A549 treated with CpdA at 1 μM for 4 hours (cell line): ENCODE measurements around the gene ZNF480. TPM values are rescaled to one million over a fixed set of nuclear protein-coding genes. Genes with fewer than 3 reads are reported as not detected.

Source experiments
- total RNA-seq: library from RNA; stranded (reverse); fragments of 200-300 nt; extraction: Qiagen RNA extraction; gene quantifications from 5 replicates; pipeline ENCODE4 v1.2.3, GENCODE V29; 2022; ENCODE audit warnings: low read depth

ZNF480 gene
- total RNA-seq, result 7.5 to 20.9 TPM (median 18.0 TPM) in 5 replicates

DNA sequence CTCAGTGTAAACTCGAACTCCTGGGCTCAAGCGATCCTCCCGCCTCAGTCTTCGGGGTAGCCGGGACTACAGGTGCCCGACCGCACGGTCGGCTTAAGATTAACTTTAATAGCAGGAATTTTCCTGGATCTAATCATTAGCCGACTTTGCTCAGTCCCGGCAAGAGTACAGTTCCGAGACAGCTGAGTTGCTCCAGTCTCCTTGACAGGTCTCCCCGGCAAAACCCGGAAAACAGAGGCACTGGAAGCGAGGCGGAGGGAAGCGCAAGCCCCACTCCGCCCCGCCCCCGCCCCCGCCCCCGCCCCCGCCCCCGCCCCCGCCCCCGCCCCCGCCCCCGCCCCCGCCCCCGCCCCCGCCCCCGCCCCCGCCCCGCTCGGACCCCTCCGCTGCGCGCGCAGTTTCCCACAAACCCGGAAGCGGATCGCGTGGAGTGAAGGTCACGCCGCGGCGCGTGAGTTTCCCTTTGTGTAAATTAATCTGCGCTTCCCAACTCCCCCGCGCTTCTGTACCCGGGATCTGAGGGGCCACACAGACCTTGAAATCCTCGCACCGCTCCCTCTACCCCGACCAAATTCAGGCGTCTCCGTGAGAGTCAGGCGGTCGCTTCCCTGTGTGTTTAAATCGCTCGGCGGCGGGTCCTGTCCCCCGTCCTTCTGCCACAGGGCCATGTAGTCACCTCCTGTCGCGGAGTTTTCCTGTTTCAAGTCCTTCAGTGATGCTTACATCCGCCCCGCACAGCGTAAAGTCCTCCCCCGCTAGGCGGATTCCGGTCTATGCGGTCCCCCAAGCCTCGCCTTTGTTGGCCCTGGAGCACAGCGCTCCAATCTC is at the start of gene ZNF480:
Gene ZNF480 (plus strand): TSS at position 397 of the 828 bp plus-strand sequence. CDS start 3,244 bp downstream, outside the sequence.

GRCh38 chr19:52269338-52270261 is 27.4 kb upstream of the ZNF480 start, which contains the start of gene ZNF766:
Gene ZNF766 (plus strand): TSS chr19:52269587. CDS start chr19:52269614, 27 bp downstream.

DNA sequence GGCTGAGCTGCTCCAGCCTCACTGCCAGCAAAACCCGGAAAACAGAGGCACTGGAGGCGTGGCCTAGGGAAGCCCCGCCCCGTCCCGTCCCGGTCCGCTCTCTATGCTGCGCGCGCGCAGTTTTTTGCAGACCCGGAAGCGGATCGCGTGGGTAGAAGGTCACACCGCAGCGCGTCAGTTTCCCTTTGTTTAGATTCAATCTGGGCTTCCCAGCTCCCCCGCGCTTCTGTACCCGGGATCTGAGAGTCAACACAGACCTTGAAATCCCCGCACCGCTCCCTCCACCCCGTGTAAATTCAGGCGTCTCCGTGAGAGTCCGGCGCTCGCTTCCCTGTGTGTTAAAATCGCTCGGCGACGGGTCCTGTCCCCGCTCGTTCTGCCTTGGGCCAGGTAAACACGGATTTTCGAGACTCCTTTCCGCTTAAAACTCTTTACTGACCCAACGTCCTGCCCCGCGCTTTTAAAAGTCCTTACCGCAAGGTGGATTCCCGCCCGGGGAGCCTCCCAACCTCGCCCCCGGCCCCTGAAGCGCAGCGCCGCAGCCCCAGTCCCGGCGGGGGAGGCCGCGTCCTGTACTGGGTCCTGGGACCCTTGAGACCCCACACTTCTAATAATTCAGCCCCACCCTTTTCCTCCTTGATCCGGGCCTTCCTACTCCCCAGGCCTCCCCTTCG is 39.3 kb downstream of the ZNF480 start, which contains the start of gene ZNF610:
Gene ZNF610 (plus strand): TSS at position 127 of the 674 bp plus-strand sequence. CDS start 12,930 bp downstream, outside the sequence.

DNA sequence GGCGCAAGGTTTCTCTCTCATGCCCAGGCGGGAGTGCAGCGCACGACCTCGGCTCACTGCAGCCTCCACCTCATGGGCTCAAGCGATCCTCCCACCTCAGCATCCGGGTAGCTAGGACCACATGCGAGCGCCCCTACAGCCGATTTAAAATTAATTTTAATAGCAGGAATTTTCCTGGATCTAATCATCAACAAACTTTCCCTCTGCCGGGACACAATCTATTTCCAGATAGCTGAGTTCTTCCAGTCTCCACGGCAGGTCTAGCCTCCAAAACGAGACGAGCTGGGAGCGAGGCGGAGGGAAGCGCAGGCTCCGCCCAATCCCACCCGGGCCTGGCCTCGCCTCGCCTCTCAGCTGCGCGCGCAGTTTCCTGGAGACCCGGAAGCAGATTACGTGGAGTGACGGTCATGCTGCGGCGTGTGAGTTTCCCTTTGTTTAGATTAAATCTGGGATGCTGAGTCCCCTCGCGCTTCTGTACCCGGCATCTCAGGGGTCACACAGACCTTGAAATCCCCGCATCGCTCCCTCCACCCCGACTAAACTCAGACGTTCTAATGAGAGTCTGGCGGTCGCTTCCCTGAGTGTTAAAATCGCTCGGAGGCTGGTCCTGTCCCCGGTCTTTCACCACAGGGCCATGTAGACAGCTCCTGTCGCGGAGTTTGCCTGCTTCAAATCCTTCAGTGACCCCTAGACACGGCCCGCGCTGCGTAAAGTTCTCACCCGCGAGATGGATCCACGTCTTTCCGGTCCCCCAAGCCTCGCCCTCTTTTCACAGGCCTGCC is 72.8 kb downstream of the ZNF480 start, which contains the start of gene ZNF880:
Gene ZNF880 (plus strand): TSS at position 365 of the 782 bp plus-strand sequence. CDS start 43 bp downstream, at position 408.

Other genes starting within 250 kb of the ZNF480 start
- 1.5 to 1.8 TPM (median 1.7 TPM) in 5 replicates for gene ZNF432, start 248.3 kb upstream of the ZNF480 start, total RNA-seq
- 2.0 to 2.5 TPM (median 2.4 TPM) in 5 replicates for gene ZNF841, start 201.4 kb upstream of the ZNF480 start, total RNA-seq
- 0.48 to 1.0 TPM (median 0.86 TPM) in 5 replicates for gene ZNF616, start 157.2 kb upstream of the ZNF480 start, total RNA-seq
- gene ZNF836, start 125.5 kb upstream of the ZNF480 start, total RNA-seq, result 0.73 to 1.0 TPM (median 0.92 TPM) in 5 replicates
- gene PPP2R1A, start 107.1 kb upstream of the ZNF480 start, total RNA-seq, result 169 to 313 TPM (median 298 TPM) in 5 replicates
- gene ZNF766, start 27.6 kb upstream of the ZNF480 start, total RNA-seq, result 6.5 to 11.9 TPM (median 8.5 TPM) in 5 replicates
- gene ZNF610, start 39.1 kb downstream of the ZNF480 start, total RNA-seq, result not detected in 5 replicates
- 0.89 to 1.4 TPM (median 1.1 TPM) in 5 replicates for gene ZNF880, start 72.8 kb downstream of the ZNF480 start, total RNA-seq
- gene ZNF528, start 100.7 kb downstream of the ZNF480 start, total RNA-seq, result 0.15 to 0.50 TPM (median 0.31 TPM) in 5 replicates
- not detected in 5 replicates for gene ZNF534, start 132.0 kb downstream of the ZNF480 start, total RNA-seq
- gene ZNF578, start 156.4 kb downstream of the ZNF480 start, total RNA-seq, result not detected in 5 replicates
- gene ZNF808, start 230.5 kb downstream of the ZNF480 start, total RNA-seq, result 0.03 to 0.65 TPM (median 0.17 TPM) in 4 of 5 replicates, not detected in the other